Endodermal cell (in vitro differentiated cells): ENCODE data around the gene UFC1. TPM values are rescaled to one million over a fixed set of nuclear protein-coding genes. Genes with fewer than 3 reads are reported as not detected.

ENCODE experiments used
- DNase-seq: peaks from one replicate; pipeline ENCODE4 v3.0.0-alpha.2; 2017
- H3K27ac ChIP-seq: 2 replicates; pipeline ENCODE4 v1.5.1; 2013; ENCODE audit warnings: mild to moderate bottlenecking, low read depth, low read length, moderate library complexity
- H3K27me3 ChIP-seq: 2 replicates; pipeline ENCODE4 v1.6.1; 2013; ENCODE audit warnings: mild to moderate bottlenecking, low read length, moderate library complexity; ENCODE audit not compliant: insufficient read depth, control insufficient read depth, poor library complexity, severe bottlenecking
- H3K36me3 ChIP-seq: 2 replicates; pipeline ENCODE4 v1.7.0; 2013; ENCODE audit warnings: mild to moderate bottlenecking, low read length, moderate library complexity; ENCODE audit not compliant: control insufficient read depth, insufficient read depth
- H3K4me1 ChIP-seq: one replicate; pipeline ENCODE4 v1.7.0; 2013; ENCODE audit warnings: low read length; ENCODE audit not compliant: control insufficient read depth, insufficient read depth
- H3K4me3 ChIP-seq: 2 replicates; pipeline ENCODE4 v1.5.1; 2013; ENCODE audit warnings: mild to moderate bottlenecking, low read length, moderate library complexity
- H3K9ac ChIP-seq: 2 replicates; pipeline ENCODE4 v1.6.1; 2013; ENCODE audit warnings: mild to moderate bottlenecking, low read length, moderate library complexity; ENCODE audit not compliant: poor library complexity, severe bottlenecking; ENCODE audit errors: extremely low read depth
- H3K9me3 ChIP-seq: 2 replicates; pipeline ENCODE4 v1.6.1; 2013; ENCODE audit warnings: mild to moderate bottlenecking, low read length, moderate library complexity; ENCODE audit not compliant: control insufficient read depth
- H3K27ac Mint-ChIP-seq: 2 replicates; pipeline ENCODE4 v1.8.0; 2020; ENCODE audit warnings: mixed read lengths
- H3K27me3 Mint-ChIP-seq: 2 replicates; pipeline ENCODE4 v1.8.0; 2021; ENCODE audit warnings: mild to moderate bottlenecking, mixed read lengths; ENCODE audit not compliant: insufficient read depth
- H3K36me3 Mint-ChIP-seq: 2 replicates; pipeline ENCODE4 v1.8.0; 2020; ENCODE audit warnings: low read depth, mixed read lengths
- H3K4me1 Mint-ChIP-seq: 2 replicates; pipeline ENCODE4 v1.8.0; 2020; ENCODE audit warnings: mixed read lengths
- H3K4me3 Mint-ChIP-seq: 2 replicates; pipeline ENCODE4 v1.8.0; 2020; ENCODE audit warnings: mild to moderate bottlenecking, moderate library complexity, mixed read lengths
- H3K9me3 Mint-ChIP-seq: 2 replicates; pipeline ENCODE4 v1.8.0; 2020; ENCODE audit warnings: mild to moderate bottlenecking, mixed read lengths
- CTCF ChIP-seq: fragments of 200-600 bp; sonication (generic); conservative IDR thresholded peaks from 2 replicates; pipeline ENCODE4 v1.5.0; 2021; ENCODE audit warnings: antibody characterized with exemption, mild to moderate bottlenecking
- WGBS, 2 experiments: methylation state at CpG; one replicate each; pipeline versions ENCODE4 v1.1.5 to v1.1.7; 2013; ENCODE audit warnings: missing lambda C conversion rate in 2 of 2, mixed read lengths in 1 of 2; ENCODE audit not compliant: insufficient coverage in 1 of 2, insufficient read length in 1 of 2; 5-methylcytosine and 5-hydroxymethylcytosine counted together
- total RNA-seq, 2 donors: library from RNA; stranded (reverse); fragmentation: NEBNext Ultra II Directional in 1 of 2; extraction: Animal tissue kit (Norgen Biotek cat#: 25700) in 1 of 2; gene quantifications; 2 replicates in 1 of 2; 3 replicates in 1 of 2; pipeline ENCODE4 v1.2.1, GENCODE V29; 2021

Gene UFC1
- total RNA-seq, 2 donors from 2014 or later, result 89.5 to 97.1 TPM

DNA sequence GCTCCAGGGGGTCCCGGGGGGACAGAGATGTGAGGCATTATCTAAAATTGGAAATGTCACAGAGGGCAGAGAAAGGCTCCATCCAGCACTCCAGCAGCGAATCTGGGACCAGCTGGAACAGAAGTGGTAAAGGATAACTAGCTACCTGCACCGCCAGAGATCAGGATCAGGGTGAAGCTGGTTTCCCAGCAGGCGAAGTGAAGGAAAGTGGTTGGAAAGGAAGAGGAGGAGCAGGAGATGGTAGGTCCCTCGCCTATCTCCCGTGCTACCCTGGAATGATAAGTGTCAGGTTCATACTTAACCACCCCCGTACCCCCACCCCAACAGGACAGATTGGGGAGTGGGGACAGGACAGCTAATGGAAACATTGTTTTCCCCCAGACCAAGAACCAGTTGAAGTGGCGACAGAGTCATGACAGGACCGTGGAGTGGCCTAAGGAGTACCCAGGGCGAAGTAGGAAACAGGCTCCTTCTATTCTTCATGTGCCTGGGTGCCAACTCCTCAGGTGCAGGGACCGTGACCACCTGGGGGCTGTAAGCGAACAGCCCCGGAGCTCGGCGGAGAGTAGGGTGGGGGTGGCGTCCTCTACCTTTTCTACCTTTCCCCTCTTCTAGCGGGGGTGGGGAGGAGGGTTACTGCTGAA, 22.8 kb downstream of the UFC1 start:
- peak overlapping the region; percentile 97 for H3K4me3 Mint-ChIP-seq
- H3K9me3 ChIP-seq, result no peaks in the 10 kb centered on the region
- H3K36me3 ChIP-seq, result peaks cover 35% of the 10 kb centered on the region
- H3K27ac Mint-ChIP-seq, result peak overlapping the region; percentile 100
- no peaks in the 10 kb centered on the region for H3K27me3 ChIP-seq
- H3K27ac ChIP-seq, result no peak overlapping the region
- H3K9ac ChIP-seq, result peak overlapping the region; percentile 68
- TF ChIP-seq CTCF, result no peak
- DNase-seq, result no peak
- peaks cover 14% of the 10 kb centered on the region for H3K4me1 Mint-ChIP-seq
- H3K4me1 ChIP-seq, result peaks cover 4% of the 10 kb centered on the region
- H3K9me3 Mint-ChIP-seq, result no peaks in the 10 kb centered on the region
- 26 to 72% methylated on average over 2 to 16 of the region's 17 CpGs for WGBS, 2 experiments
- H3K4me3 ChIP-seq, result peak overlapping the region; percentile 96
- H3K27me3 Mint-ChIP-seq, result no peaks in the 10 kb centered on the region
- H3K36me3 Mint-ChIP-seq, result peaks cover 32% of the 10 kb centered on the region

DNA sequence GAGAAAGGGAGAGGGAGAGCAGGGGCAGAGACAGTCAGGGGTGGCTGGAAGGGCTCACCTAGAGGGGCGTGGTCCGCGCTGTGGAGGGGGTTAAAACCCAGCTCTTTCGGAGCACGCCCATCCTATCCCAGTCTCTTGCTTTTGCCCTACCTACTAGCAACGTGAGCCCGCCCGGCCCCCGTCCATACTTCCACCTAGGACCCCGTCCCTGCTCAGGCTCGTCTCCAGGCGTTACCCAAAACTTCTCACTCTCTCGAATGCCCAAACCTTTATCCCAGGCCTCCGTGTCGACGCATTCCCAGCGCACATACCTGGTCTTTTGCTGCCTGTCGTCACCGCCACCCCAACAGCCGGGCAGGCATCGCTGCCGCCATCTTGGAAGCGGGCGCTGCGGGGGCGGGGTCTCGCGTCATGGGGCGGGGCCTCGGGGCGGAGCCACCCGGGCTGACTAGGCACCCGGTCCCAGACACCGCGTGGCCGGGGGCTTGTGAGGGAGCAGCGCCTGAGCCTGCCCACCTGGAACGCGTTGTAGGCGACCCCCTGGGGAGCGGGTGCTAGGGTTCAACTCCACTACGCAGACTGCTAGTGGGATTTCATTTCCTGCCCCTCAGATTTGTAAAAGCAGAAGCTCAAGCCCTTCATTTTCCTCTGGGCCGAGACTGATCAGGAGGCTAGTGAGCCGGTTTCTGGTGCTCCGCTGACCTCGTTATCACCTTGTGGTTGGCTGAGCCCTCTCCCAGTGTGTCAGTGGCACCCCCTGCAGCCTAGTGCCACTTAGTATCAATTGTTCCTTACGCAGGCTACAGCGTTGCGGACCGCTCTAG, 23.5 kb downstream of the UFC1 start, which contains the start of gene B4GALT3:
B4GALT3 (minus strand) TSS at position 396 of the 824 bp plus-strand sequence. CDS start 1,447 bp downstream, outside the sequence.
- Histone ChIP-seq H3K9ac (peak within 1 kb of the TSS; percentile 68), H3K4me1 (peaks cover 4% of the 10 kb centered on the region), H3K27ac (no peak within 1 kb of the TSS), H3K27me3 (no peaks in the 10 kb centered on the region), H3K9me3 (no peaks in the 10 kb centered on the region), H3K36me3 (peaks cover 28% of the 10 kb centered on the region), H3K4me3 (peak within 1 kb of the TSS; percentile 96)
- Mint-ChIP-seq H3K36me3 (peaks cover 30% of the 10 kb centered on the region), H3K27ac (peak within 1 kb of the TSS; percentile 100), H3K27me3 (no peaks in the 10 kb centered on the region), H3K9me3 (no peaks in the 10 kb centered on the region), H3K4me3 (peak within 1 kb of the TSS; percentile 97), H3K4me1 (peaks cover 14% of the 10 kb centered on the region)
- peak; percentile 99 for DNase-seq
- peak; percentile 63 for TF ChIP-seq CTCF
- 2 to 9% methylated on average over 17 to 50 of the region's 50 CpGs for WGBS, 2 experiments

- peak overlapping the region; percentile 96 for H3K4me3 ChIP-seq
- no peak overlapping the region for H3K27ac ChIP-seq
- no peak overlapping the region for H3K9ac ChIP-seq
- no peak for DNase-seq
- Mint-ChIP-seq H3K36me3 (peaks cover 26% of the 10 kb centered on the region), H3K4me1 (peaks cover 14% of the 10 kb centered on the region), H3K27ac (peak overlapping the region; percentile 100), H3K27me3 (no peaks in the 10 kb centered on the region), H3K4me3 (peak overlapping the region; percentile 97), H3K9me3 (no peaks in the 10 kb centered on the region)
- peaks cover 22% of the 10 kb centered on the region for H3K36me3 ChIP-seq
- no peak for TF ChIP-seq CTCF
- no peaks in the 10 kb centered on the region for H3K27me3 ChIP-seq
- 56 to 84% methylated on average over 9 of the region's 9 CpGs for whole genome bisulfite sequencing, 2 experiments
- no peaks in the 10 kb centered on the region for H3K9me3 ChIP-seq
- peaks cover 4% of the 10 kb centered on the region for H3K4me1 ChIP-seq
Observed at GRCh38 chr1:161177936-161178244, 24.1 kb downstream of the UFC1 start.
